HG02642 (cell line): ENCODE measurements around the gene ST3GAL3.
A peak's percentile ranks its signal among the peaks of the same experiment; 100 is the strongest.

Source experiments
- ATAC-seq: cut with Tn5 transposase; IDR thresholded peaks from one replicate; pipeline ENCODE4 v1.9.1; 2021; ENCODE audit warnings: mild to moderate bottlenecking; ENCODE audit not compliant: unreplicated experiment, poor library complexity

The ST3GAL3 gene

DNA sequence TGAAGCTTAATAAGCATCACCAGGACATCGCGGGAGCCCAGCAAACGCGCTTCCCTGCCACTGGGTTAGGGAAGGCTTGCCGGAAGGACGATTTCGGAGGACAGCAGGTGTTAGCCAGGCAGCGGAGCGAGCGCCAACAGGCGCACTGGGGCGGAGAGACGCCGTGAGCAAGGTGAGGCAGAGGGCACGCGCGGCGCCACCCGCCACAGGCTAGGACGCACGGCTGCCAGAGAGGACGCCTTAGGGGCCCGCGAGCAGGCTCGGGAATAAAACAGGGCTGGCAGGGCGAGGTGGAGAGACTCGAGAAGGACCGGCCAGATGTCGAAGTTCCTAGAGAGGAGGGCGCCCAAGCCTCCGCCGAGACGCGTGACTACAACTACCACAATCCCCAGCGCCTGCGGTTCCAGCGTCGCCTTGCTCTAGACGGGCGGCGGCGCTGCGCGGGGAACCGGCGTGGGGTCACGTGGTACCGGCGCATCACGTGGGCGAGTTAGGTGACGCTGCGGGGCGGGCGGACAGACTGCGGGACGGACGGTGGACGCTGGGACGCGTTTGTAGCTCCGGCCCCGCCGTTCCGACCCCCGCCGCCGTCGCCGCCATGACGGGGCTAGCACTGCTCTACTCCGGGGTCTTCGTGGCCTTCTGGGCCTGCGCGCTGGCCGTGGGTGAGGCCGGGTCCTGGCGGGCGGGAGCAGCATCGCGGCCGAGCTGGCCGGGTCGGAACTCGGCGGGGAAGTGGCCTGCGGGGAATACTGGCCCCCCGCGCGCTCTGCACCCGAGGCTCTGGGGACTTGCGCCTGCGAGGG, 267.3 kb downstream of the ST3GAL3 start, which contains the start of gene ATP6V0B:
Gene ATP6V0B (plus strand): TSS at position 518 of the 806 bp plus-strand sequence. CDS start 81 bp downstream, at position 599.
- ATAC-seq: peak; percentile 75

DNA sequence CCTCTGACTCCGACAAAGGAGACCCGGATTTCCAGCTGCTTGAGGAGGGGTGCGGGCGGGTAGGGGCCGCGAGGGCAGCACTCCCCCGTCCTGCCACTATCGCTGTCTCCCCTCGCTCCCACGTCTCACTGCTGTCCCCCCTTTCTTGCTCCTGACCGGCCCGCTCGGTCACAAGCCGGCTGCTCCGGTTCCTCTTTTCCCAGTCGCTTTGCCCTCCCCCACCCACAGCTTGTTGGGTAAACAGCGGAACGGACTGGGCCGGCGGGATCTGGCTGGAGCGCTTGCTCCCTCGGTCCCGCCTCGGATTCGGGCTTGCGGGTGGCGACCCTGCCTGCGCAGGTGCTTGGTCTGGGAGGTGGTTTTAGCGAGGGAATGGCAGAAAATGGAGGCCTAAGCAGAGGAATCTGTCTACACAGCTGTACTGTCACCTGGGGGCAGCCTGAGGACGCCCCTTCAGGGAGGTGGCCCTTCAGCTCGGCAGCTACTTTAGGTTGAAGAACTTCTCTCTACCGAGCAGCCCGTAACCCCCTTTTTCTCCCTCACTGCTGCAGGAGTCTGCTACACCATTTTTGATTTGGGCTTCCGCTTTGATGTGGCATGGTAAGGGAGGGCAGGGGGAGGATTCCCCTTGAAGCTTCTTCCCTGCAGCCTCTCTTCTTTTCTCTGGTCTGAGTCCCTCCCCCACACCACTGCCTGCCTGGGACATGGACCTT, 268.1 kb downstream of the ST3GAL3 start:
- ATAC-seq: no peak

DNA sequence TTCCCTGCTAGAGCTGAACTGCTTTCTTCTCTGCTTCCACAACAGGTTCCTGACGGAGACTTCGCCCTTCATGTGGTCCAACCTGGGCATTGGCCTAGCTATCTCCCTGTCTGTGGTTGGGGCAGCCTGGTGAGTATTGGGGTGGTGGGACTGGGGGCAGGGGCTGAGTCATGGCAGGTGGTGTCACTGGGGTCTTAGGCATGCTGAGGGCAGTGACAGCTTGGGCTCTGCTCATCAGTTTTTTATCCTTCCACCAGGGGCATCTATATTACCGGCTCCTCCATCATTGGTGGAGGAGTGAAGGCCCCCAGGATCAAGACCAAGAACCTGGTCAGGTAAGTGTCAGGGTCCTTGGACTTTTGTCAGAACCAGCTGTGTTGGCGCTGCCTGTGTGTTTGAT, 268.7 kb downstream of the ST3GAL3 start:
- no peak for ATAC-seq

- no peak for ATAC-seq
Observed at GRCh38 chr1:43976890-43977289, 269.6 kb downstream of the ST3GAL3 start.

DNA sequence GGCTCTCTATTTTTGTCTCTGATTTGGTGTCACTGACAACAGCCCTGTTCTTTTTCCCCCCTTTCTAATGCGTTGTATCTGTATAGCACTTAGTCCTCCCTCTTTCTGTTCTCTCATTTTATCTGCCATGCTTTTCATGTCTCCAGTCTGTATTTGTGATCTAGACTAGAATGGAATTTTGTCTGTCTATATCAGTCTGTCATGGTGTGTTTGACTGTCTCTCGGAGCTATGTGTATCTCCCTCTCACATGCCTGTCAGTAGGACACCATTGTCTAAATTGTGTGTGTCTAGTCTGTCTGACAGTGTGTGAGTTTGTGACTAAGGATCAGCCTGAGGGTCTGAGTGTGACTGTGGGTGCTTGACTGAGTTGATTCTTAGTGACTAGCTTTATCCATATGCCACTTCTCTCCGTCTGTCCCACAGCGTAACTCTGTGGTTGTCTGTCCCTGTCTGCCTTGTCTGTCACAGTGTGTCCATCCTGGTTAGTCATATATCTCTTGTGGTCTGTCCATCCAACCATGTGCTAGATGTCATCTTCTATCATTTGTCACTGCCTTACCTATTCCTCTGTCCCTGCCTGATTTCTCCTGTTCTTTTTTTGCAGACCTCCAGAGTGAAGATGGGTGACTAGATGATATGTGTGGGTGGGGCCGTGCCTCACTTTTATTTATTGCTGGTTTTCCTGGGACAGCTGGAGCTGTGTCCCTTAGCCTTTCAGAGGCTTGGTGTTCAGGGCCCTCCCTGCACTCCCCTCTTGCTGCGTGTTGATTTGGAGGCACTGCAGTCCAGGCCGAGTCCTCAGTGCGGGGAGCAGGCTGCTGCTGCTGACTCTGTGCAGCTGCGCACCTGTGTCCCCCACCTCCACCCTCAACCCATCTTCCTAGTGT, 270.3 kb downstream of the ST3GAL3 start:
- ATAC-seq: no peak

DNA sequence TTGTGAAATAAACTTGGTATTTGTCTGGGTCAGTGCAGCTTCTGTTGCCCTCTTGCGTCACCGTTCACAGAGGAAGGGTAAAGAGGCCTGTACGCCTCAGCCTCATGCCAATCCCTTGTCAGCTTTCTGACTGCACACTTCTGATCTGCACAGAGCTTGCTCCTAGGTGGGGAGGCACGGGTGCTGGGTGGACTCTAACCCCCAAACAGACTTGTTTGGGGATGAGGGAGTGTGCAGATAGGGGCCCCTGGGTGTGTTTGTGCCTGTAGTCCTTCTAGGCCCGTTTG, 270.9 kb downstream of the ST3GAL3 start:
- no peak for ATAC-seq

DNA sequence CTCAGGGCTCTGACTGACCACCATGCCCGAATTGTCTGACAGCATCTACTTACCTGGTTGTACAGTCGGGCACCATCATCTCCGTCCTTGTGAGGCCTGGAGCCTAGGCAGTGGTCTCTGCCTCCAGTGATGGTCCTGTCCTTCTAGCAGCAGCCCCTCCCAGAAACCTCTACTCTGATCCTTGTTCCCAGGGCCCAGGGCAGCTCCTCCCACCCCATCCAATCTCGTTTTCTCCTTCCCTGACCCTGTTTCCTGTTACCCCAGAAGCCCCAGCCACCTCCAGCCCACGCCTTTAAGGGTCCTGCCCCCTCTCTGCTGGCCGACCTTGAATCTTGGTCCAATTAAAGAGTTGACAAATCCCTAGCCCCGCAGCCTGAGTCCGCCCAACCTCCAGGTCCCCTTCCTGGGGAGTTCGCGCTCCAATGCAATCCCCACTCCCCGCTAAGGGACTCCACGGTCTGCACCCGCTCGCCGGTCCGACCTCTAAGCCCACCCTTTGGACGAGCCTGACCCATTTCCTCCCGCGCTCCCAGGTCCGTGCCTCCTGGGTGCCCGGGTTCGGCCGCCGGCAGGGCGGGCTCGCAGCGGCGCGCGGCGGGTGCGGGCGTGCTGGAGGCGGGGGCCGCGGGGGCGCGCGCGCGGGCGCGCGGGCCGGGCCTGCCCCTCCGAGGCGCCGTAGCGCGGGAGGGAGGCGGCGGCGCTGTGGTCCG, 271.4 kb downstream of the ST3GAL3 start, which contains the start of gene B4GALT2:
Gene B4GALT2 (plus strand): TSS at position 660 of the 710 bp plus-strand sequence. CDS start 1,951 bp downstream, outside the sequence.
- ATAC-seq: no peak

DNA sequence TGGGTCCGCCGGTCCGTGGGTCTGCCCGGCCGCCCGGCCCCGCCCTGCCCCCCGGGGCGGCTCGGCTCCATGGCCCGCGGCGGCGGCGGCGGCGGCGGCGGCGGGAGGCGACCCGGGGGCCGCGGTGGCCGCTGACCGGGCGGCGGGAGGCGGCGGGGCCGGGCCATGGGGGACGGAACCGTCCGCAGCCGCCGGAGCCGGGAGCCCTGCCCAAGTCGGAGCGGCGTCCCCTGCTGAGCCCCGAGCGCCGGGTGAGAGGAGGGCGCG, 271.9 kb downstream of the ST3GAL3 start:
- no peak for ATAC-seq

DNA sequence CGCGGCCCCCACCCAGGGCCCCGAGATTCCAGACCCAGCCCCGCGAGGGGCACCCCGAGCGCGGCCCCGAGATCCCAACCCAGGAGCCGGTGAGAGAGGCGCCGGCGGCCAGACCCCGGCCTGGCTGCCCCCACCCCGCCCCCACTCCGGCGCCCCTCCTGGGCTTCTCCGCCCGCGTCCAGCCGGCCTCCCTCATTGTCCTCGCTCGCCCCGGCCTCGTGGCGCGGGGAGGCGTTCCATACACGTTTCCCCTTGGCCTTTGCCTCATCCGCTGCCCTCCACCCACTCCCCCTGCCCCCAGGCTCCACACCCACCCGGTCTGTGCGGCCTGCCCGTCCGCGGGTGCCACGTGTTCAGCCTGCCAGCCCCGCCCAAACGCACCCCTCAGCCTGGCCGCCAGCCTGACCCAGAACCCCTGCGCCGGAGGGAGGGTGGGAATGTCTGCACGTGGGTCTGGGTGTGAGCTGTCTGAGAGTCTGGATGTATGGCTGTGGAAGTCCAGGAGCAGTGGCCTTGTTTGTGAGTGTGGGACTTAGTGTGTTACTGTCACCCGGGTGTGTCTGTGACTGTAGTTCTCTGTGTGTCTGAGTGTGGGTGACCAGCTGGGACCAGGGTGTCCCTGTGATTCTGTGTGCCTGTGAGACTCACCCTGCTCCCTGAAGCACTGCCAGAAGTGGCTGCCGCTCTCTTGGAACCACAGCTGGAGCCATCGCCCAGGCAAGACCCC, 272.4 kb downstream of the ST3GAL3 start:
- ATAC-seq: no peak

DNA sequence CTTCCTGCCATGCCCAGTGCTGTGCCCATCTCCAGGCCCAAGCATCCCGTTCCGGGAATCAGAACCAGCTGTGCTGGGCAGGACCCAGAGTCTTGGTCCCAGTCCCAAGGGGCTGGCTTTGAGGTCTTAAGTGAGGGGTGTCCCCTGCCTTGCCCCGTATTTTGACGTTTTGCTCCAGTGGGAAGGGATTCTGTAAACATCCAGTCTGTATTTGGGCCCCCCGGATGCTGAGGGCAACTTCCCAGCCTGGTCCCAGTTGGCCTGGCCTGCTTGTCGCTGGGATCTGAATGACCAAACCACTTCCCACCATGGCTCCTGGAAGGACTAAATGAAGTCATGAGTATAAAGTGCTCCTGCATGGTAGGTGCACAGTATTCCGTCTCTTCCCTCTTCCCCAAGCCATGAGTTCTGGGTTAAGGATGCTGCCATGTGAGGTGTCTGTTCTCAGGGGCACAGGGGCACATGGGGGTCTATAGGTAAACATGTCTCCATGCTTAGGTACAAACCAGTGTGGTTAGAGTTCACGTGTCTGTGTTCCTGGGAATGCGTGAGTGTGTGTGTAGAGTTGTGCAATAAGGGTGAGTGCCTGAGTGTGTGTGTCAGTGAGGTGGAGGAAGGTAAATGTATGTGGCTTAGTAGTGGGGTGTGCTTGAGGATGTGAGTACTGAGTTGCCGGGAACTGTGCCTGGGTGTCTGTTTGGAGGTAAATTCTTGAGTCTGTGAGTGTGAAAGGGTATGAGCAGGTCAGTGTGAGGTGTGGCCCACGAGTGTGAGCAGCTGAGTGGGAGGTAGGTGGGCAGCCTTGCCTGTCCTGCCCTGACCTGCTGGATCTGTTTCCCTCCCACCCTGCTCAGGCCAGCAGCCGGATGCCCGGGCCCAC, 273.2 kb downstream of the ST3GAL3 start:
- ATAC-seq: no peak
